A549 (cell line): ENCODE measurements around the gene MINAR2. TPM values are rescaled to one million over a fixed set of nuclear protein-coding genes. Genes with fewer than 3 reads are reported as not detected.

Experiments used
- ATAC-seq, 2 experiments: fragments of 200-7000 bp in 1 of 2; fragments of >200 bp in 1 of 2; cut with Nextera tagmentation in 1 of 2; cut with Tn5 transposase in 1 of 2; 3 replicates each; pipeline versions ENCODE4 v1.8.0 to v1.9.1; 2018 to 2020; ENCODE audit warnings: mild to moderate bottlenecking in 1 of 2, moderate library complexity in 1 of 2
- CTCF ChIA-PET: fragments of 300-600 bp; sonication (Branson Sonifier 250); formaldehyde crosslinking; extraction: SDS; loops from one replicate; lab custom pipeline; 2021; ENCODE audit warnings: antibody characterized with exemption, inconsistent platforms; lab: Yijun Ruan, JAX
- POLR2A ChIA-PET: fragments of 350-600 bp; formaldehyde crosslinking; extraction: SDS; loops from one replicate; lab custom pipeline; 2021; ENCODE audit warnings: antibody characterized with exemption, inconsistent platforms; lab: Yijun Ruan, JAX
- DNase-seq, 2 experiments: peaks; one replicate each; pipeline versions ENCODE4 v3.0.0 to v3.0.0-alpha.2; 2011 to 2016; ENCODE audit warnings: low read depth in 1 of 2, low spot score in 1 of 2
- FAIRE-seq: peaks from 2 replicates; lab custom pipeline; 2011; peaks lifted over from hg19 to GRCh38; lab: Jason Lieb, UNC
- H3K27ac ChIP-seq, 2 experiments: fragments of >200 bp; sonication (Bioruptor Twin); formaldehyde crosslinking; 3 replicates each; pipeline ENCODE4 v1.5.1; 2016 to 2017
- H3K4me1 ChIP-seq: fragments of >200 bp; sonication (Bioruptor Twin); formaldehyde crosslinking; 3 replicates; pipeline ENCODE4 v1.6.1; 2016
- H3K4me2 ChIP-seq: fragments of >200 bp; sonication (Bioruptor Twin); formaldehyde crosslinking; 3 replicates; pipeline ENCODE4 v1.6.1; 2016
- H3K4me3 ChIP-seq: fragments of >200 bp; sonication (Bioruptor Twin); formaldehyde crosslinking; 3 replicates; pipeline ENCODE4 v1.5.1; 2016
- H3K9me3 ChIP-seq: fragments of >200 bp; sonication (Bioruptor Twin); formaldehyde crosslinking; 3 replicates; pipeline ENCODE4 v1.6.1; 2016
- CBX8 ChIP-seq: fragments of 200-600 bp; sonication (generic); IDR thresholded peaks from 2 replicates; pipeline ENCODE4 v1.6.1; 2016
- CEBPB ChIP-seq, 2 experiments: fragments of >200 bp in 1 of 2; sonication (Bioruptor Twin) in 1 of 2; formaldehyde crosslinking in 1 of 2; IDR thresholded peaks; 2 replicates each; pipeline ENCODE4 v1.6.1; 2012 to 2016
- CTCF ChIP-seq: fragments of >200 bp; sonication (Bioruptor Twin); formaldehyde crosslinking; IDR thresholded peaks from 3 replicates; pipeline ENCODE4 v1.5.1; 2016
- ELK1 ChIP-seq: fragments of 150-350 bp; IDR thresholded peaks from 2 replicates; pipeline ENCODE4 v1.6.1; 2014; ENCODE audit warnings: low read depth, mild to moderate bottlenecking, low read length
- ESRRA ChIP-seq: fragments of 150-350 bp; IDR thresholded peaks from 2 replicates; pipeline ENCODE4 v1.6.1; 2014; ENCODE audit warnings: mild to moderate bottlenecking, low read length, borderline replicate concordance
- FOSL2 ChIP-seq, 2 experiments: fragments of 450-650 bp in 1 of 2; fragments of >200 bp in 1 of 2; sonication (Bioruptor Twin) in 1 of 2; formaldehyde crosslinking; IDR thresholded peaks; 2 replicates each; pipeline versions ENCODE4 v1.5.0 to v1.6.1; 2016 to 2020; ENCODE audit warnings: mild to moderate bottlenecking in 1 of 2, moderate library complexity in 1 of 2
- FOXS1 ChIP-seq: fragments of 250-450 bp; sonication (Bioruptor Pico); IDR thresholded peaks from 2 replicates; pipeline ENCODE4 v1.5.0; 2020; ENCODE audit warnings: mild to moderate bottlenecking, moderate library complexity
- HOXB13 ChIP-seq: fragments of 250-450 bp; sonication (Bioruptor Pico); IDR thresholded peaks from 2 replicates; pipeline ENCODE4 v1.5.0; 2020; ENCODE audit warnings: low read depth, mild to moderate bottlenecking, moderate library complexity
- KDM5A ChIP-seq: fragments of 200-600 bp; sonication (generic); IDR thresholded peaks from 2 replicates; pipeline ENCODE4 v1.6.1; 2016; ENCODE audit warnings: antibody characterized with exemption, mild to moderate bottlenecking
- MAX ChIP-seq: IDR thresholded peaks from 2 replicates; pipeline ENCODE4 v1.6.1; 2012
- MYC ChIP-seq: IDR thresholded peaks from 2 replicates; pipeline ENCODE4 v1.6.1; 2012; ENCODE audit warnings: mild to moderate bottlenecking, inconsistent platforms, low read length, improper control_type of control experiment, borderline replicate concordance
- NR3C1 ChIP-seq: fragments of >200 bp; sonication (Bioruptor Twin); formaldehyde crosslinking; IDR thresholded peaks from 3 replicates; pipeline ENCODE4 v1.6.1; 2017
- PHF8 ChIP-seq: fragments of 200-600 bp; sonication (generic); IDR thresholded peaks from 2 replicates; pipeline ENCODE4 v1.6.1; 2016; ENCODE audit warnings: low read depth, mild to moderate bottlenecking, antibody characterized with exemption, moderate library complexity, borderline replicate concordance
- POLR2A ChIP-seq: IDR thresholded peaks from 2 replicates; pipeline ENCODE4 v1.6.1; 2012; ENCODE audit warnings: mild to moderate bottlenecking, low read length
- RARB ChIP-seq: fragments of 250-450 bp; sonication (Bioruptor Pico); IDR thresholded peaks from 2 replicates; pipeline ENCODE4 v1.8.0; 2021; ENCODE audit warnings: mild to moderate bottlenecking, moderate library complexity
- RCOR1 ChIP-seq: fragments of 150-350 bp; IDR thresholded peaks from 2 replicates; pipeline ENCODE4 v1.6.1; 2014; ENCODE audit warnings: antibody characterized with exemption, low read length, low read depth
- RNF2 ChIP-seq: fragments of 200-600 bp; sonication (generic); IDR thresholded peaks from 2 replicates; pipeline ENCODE4 v1.6.1; 2016; ENCODE audit warnings: low read depth, mild to moderate bottlenecking, antibody characterized with exemption, moderate library complexity, borderline replicate concordance
- WGBS: methylation state at CpG from one replicate; pipeline ENCODE4 v1.1.6; 2017; ENCODE audit errors: missing lambda C conversion rate; 5-methylcytosine and 5-hydroxymethylcytosine counted together
- polyA plus RNA-seq, 4 experiments: library from polyadenylated mRNA; depleted of rRNA in 3 of 4; stranded (reverse); fragments of >200 nt; fragmentation: RNase III in 1 of 4; extraction: RNeasy Plus Mini Kit Qiagen cat#74134 plus additional on column Dnase treatment in 1 of 4; gene quantifications; 2 replicates in 3 of 4; 3 replicates in 1 of 4; pipeline ENCODE4 v1.2.3, GENCODE V29; 2011 to 2017
- TF ChIP-seq, protein P1 (sequence below): fragments of 200-600 bp; sonication (generic); IDR thresholded peaks from 2 replicates; pipeline ENCODE4 v1.6.1; 2016; ENCODE audit warnings: antibody characterized with exemption, mild to moderate bottlenecking, moderate library complexity
- TF ChIP-seq, protein P2 (sequence below): IDR thresholded peaks from 2 replicates; pipeline ENCODE4 v1.6.1; 2012; ENCODE audit warnings: low read depth, borderline replicate concordance
- TF ChIP-seq, protein P3 (sequence below): fragments of 250-450 bp; sonication (Bioruptor Pico); IDR thresholded peaks from 2 replicates; pipeline ENCODE4 v1.5.0; 2020; ENCODE audit warnings: low read depth, mild to moderate bottlenecking, moderate library complexity

The MINAR2 gene
- polyA plus RNA-seq, 2 of the 4 experiments (the other 2 are of a cell fraction) = not detected

DNA sequence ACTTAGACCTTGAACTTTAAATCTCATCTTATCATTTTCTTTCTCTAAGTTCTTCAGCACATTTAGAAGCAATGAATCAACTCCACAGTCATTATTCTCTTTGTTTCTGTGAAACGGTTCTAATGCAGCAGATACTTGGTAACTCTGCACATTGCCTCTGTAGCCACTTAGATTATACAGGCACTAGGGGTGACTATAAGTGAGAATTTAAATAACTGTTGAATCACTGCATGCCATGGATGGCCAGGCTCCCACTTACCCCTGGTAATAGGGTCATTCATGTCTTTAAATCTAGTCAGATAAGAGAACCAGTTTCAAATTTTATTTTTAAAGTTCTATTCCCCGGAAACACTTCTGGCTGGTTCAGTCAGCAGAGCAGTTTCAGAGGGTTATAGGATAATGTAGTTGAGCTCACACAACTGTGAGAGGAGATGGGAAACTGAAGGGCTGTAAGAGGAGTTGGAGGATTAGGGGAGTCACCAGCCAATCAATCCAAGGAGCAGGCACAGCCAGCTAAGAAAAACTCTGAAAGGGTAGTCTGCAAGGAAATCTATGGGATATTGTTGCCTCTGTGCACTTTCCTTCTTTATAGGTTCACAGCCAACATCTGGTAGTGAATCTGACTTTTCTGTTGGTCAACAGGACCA, 4.2 kb upstream of the MINAR2 start:
- H3K27ac ChIP-seq = no peak overlapping the region
- TF ChIP-seq RNF2 = no peak
- TF ChIP-seq, protein P1, sequence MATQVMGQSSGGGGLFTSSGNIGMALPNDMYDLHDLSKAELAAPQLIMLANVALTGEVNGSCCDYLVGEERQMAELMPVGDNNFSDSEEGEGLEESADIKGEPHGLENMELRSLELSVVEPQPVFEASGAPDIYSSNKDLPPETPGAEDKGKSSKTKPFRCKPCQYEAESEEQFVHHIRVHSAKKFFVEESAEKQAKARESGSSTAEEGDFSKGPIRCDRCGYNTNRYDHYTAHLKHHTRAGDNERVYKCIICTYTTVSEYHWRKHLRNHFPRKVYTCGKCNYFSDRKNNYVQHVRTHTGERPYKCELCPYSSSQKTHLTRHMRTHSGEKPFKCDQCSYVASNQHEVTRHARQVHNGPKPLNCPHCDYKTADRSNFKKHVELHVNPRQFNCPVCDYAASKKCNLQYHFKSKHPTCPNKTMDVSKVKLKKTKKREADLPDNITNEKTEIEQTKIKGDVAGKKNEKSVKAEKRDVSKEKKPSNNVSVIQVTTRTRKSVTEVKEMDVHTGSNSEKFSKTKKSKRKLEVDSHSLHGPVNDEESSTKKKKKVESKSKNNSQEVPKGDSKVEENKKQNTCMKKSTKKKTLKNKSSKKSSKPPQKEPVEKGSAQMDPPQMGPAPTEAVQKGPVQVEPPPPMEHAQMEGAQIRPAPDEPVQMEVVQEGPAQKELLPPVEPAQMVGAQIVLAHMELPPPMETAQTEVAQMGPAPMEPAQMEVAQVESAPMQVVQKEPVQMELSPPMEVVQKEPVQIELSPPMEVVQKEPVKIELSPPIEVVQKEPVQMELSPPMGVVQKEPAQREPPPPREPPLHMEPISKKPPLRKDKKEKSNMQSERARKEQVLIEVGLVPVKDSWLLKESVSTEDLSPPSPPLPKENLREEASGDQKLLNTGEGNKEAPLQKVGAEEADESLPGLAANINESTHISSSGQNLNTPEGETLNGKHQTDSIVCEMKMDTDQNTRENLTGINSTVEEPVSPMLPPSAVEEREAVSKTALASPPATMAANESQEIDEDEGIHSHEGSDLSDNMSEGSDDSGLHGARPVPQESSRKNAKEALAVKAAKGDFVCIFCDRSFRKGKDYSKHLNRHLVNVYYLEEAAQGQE = no peak
- TF ChIP-seq FOXS1 (CRISPR knock-in tag) = no peak
- TF ChIP-seq, protein P2, sequence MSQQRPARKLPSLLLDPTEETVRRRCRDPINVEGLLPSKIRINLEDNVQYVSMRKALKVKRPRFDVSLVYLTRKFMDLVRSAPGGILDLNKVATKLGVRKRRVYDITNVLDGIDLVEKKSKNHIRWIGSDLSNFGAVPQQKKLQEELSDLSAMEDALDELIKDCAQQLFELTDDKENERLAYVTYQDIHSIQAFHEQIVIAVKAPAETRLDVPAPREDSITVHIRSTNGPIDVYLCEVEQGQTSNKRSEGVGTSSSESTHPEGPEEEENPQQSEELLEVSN = no peak
- TF ChIP-seq, protein P3, sequence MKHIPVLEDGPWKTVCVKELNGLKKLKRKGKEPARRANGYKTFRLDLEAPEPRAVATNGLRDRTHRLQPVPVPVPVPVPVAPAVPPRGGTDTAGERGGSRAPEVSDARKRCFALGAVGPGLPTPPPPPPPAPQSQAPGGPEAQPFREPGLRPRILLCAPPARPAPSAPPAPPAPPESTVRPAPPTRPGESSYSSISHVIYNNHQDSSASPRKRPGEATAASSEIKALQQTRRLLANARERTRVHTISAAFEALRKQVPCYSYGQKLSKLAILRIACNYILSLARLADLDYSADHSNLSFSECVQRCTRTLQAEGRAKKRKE (CRISPR knock-in tag) = no peak
- no peak for TF ChIP-seq POLR2A
- TF ChIP-seq MAX = no peak
- no peak for TF ChIP-seq FOSL2 (IDR thresholded peaks at IDR 0.05)
- TF ChIP-seq FOSL2 (CRISPR knock-in tag; IDR thresholded peaks at IDR 0.05) = no peak
- no peak for TF ChIP-seq CBX8
- no peak for TF ChIP-seq NR3C1
- no peak for TF ChIP-seq HOXB13 (CRISPR knock-in tag)
- no peak for TF ChIP-seq KDM5A
- H3K9me3 ChIP-seq = no peaks in the 10 kb centered on the region
- FAIRE-seq (no peak), ATAC-seq (no peak), DNase-seq (no peak)
- no peak overlapping the region for H3K4me3 ChIP-seq
- no peak overlapping the region for H3K4me2 ChIP-seq
- H3K4me1 ChIP-seq = no peaks in the 10 kb centered on the region
- ChIA-PET POLR2A (no interaction called here), CTCF (interaction anchor here (1.1 kb wide), 1 partner anchor 25 kb away, joined by 3 read pairs; no protein-coding TSS in a partner anchor)
- 5% methylated on average over 2 of the region's 2 CpGs for WGBS

- TF ChIP-seq ESRRA = no peak
- peak in 1 of 2 experiments; percentile 14; a peak in 1 of 4 replicates for TF ChIP-seq CEBPB (IDR thresholded peaks at IDR 0.05)
Measured at GRCh38 chr5:129745997-129746396, 1.9 kb upstream of the MINAR2 start.

DNA sequence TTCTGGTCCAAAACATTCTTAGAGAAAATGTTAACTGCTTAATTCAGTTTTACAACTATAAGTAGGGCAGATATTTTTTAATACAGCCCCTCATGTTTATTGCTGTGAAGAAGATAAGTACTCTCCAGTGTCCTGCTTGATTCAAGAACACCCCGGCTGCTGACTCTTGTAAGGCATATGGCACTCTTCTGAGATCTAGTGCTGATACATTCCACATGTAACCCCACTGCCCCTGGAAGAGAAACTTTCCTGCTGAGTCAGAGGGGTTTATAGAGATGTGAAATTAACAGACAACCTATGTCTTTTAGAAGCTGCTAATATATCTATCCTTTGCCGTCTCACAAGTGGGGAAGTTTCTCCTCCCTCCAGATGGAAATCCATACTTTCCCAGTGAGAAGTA, 1.0 kb upstream of the MINAR2 start:
- no peak for ATAC-seq
- no peak for DNase-seq
- no peak for FAIRE-seq

More at GRCh38 chr5:129745997-129746396, 1.9 kb upstream of the MINAR2 start:
- FAIRE-seq (no peak), DNase-seq (no peak), ATAC-seq (no peak)
- ChIA-PET POLR2A (no interaction called here), CTCF (interaction anchor here (0.5 kb wide), 1 partner anchor 346 kb away, joined by 3 read pairs; no protein-coding TSS in a partner anchor)
- H3K4me3 ChIP-seq = no peak overlapping the region
- H3K27ac ChIP-seq = no peak overlapping the region
- H3K4me2 ChIP-seq = no peak overlapping the region
- no peaks in the 10 kb centered on the region for H3K9me3 ChIP-seq
- 8% methylated on average over 4 of the region's 4 CpGs for WGBS
- H3K4me1 ChIP-seq = no peaks in the 10 kb centered on the region

More for the DNA sequence above, 1.0 kb upstream of the MINAR2 start:
- ChIA-PET POLR2A (no interaction called here), CTCF (no interaction called here)
- H3K4me2 ChIP-seq = no peak overlapping the region
- no peaks in the 10 kb centered on the region for H3K9me3 ChIP-seq
- no peak overlapping the region for H3K4me3 ChIP-seq
- 28% methylated on average over 2 of the region's 2 CpGs for WGBS
- no peak overlapping the region for H3K27ac ChIP-seq
- H3K4me1 ChIP-seq = no peaks in the 10 kb centered on the region
- TF ChIP-seq PHF8 = no peak
- TF ChIP-seq RARB (CRISPR knock-in tag) = no peak
- no peak for TF ChIP-seq ELK1
- no peak for TF ChIP-seq MYC
- no peak for TF ChIP-seq KDM5A
- no peak for TF ChIP-seq CTCF
- TF ChIP-seq, protein P3 (CRISPR knock-in tag) = no peak
- TF ChIP-seq RCOR1 = no peak
- no peak for TF ChIP-seq MAX
